ENCODE measurements around the gene LPP.

The LPP gene

DNA sequence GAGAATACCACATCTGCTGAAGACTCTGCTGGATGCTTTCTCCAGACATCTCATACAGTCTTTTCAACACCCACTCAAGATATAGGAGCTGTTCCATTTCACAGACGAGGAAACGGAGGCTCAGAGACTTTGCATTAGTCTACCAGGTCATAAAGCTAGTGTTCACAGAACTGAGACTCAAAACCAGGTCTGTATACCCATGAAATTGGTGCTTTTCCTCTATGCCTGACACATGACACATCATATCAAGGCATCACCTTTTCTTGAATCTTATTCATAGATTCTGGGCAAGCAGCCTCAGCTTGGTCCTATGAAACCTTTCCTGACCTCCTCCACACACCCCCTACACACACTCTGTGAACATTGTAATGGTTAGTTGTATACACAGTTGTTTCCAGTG, 101.2 kb downstream of the LPP start:
- TF ChIP-seq TAF1 (IDR thresholded peaks at IDR 0.05; ENCODE audit: borderline replicate concordance, insufficient read depth, low read length): no peak
- TF ChIP-seq, protein P1, sequence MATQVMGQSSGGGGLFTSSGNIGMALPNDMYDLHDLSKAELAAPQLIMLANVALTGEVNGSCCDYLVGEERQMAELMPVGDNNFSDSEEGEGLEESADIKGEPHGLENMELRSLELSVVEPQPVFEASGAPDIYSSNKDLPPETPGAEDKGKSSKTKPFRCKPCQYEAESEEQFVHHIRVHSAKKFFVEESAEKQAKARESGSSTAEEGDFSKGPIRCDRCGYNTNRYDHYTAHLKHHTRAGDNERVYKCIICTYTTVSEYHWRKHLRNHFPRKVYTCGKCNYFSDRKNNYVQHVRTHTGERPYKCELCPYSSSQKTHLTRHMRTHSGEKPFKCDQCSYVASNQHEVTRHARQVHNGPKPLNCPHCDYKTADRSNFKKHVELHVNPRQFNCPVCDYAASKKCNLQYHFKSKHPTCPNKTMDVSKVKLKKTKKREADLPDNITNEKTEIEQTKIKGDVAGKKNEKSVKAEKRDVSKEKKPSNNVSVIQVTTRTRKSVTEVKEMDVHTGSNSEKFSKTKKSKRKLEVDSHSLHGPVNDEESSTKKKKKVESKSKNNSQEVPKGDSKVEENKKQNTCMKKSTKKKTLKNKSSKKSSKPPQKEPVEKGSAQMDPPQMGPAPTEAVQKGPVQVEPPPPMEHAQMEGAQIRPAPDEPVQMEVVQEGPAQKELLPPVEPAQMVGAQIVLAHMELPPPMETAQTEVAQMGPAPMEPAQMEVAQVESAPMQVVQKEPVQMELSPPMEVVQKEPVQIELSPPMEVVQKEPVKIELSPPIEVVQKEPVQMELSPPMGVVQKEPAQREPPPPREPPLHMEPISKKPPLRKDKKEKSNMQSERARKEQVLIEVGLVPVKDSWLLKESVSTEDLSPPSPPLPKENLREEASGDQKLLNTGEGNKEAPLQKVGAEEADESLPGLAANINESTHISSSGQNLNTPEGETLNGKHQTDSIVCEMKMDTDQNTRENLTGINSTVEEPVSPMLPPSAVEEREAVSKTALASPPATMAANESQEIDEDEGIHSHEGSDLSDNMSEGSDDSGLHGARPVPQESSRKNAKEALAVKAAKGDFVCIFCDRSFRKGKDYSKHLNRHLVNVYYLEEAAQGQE (IDR thresholded peaks at IDR 0.05; ENCODE audit: insufficient read depth in 1 of 2, low read depth in 2 of 2, low read length in 2 of 2): no peak
- no peak for TF ChIP-seq SIN3A (IDR thresholded peaks at IDR 0.05; ENCODE audit: borderline replicate concordance, insufficient read depth, low read length)
- TF ChIP-seq FOXP2 (optimal IDR thresholded peaks at IDR 0.05; ENCODE audit: borderline replicate concordance, extremely low read depth, extremely low read length, insufficient read depth): no peak
- TF ChIP-seq POLR2AphosphoS5 (IDR thresholded peaks at IDR 0.05; ENCODE audit: low read depth, low read length): no peak

DNA sequence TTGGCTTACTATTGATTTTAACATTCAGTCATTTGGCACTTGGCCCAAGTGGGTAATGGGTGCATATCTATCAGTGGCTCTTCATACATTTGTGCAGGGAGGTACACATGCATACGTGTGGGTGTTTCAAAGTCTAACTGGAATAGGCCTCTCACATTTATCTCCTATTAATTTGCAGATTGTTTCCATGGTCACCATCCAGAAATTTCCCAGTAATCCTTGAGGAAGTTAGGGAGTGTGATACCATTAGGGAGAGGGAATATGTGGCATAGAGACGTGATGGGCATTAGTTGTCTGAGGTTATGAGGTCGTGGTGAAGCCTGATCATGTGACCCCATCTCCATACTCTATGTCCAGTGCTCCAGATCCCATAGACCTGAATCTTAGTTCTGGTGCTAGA, 102.8 kb downstream of the LPP start:
- TF ChIP-seq, protein P1 (IDR thresholded peaks at IDR 0.05; ENCODE audit: insufficient read depth in 1 of 2, low read depth in 2 of 2, low read length in 2 of 2): no peak
- TF ChIP-seq TAF1 (IDR thresholded peaks at IDR 0.05; ENCODE audit: borderline replicate concordance, insufficient read depth, low read length): no peak
- TF ChIP-seq POLR2AphosphoS5 (IDR thresholded peaks at IDR 0.05; ENCODE audit: low read depth, low read length): no peak
- no peak for TF ChIP-seq SIN3A (IDR thresholded peaks at IDR 0.05; ENCODE audit: borderline replicate concordance, insufficient read depth, low read length)
- TF ChIP-seq FOXP2 (optimal IDR thresholded peaks at IDR 0.05; ENCODE audit: borderline replicate concordance, extremely low read depth, extremely low read length, insufficient read depth): no peak

DNA sequence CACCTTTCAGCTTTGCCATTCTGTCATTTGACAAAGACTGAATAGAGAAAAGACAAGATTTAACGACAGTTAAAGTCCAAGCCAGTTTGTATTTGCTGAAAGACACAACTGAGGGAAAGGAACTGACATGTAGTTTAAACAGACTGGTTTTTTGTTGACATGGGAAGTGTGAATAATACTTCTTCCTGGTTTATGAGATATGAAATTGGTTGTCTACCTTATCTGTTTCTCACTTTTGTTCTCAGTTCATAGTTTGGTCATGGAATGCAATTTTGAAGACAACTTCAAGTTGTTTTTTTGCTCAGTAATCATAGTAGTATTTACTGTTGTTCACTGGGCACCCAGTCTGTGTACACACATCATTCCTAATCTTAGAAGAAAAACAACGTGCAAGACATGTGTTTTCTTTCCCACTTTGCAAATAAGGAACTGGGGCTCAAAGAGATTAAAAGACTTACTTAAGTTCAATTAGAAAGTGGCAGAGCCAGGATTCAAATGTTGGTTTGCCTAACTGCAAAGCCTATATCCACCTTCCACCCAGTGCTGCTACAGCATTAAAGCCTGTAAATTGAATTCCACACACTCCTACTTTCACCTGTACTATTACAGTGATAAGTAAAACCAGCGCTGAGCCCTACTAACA, 103.5 kb downstream of the LPP start:
- no peak for TF ChIP-seq SIN3A (IDR thresholded peaks at IDR 0.05; ENCODE audit: borderline replicate concordance, insufficient read depth, low read length)
- no peak for TF ChIP-seq POLR2AphosphoS5 (IDR thresholded peaks at IDR 0.05; ENCODE audit: low read depth, low read length)
- TF ChIP-seq, protein P1 (IDR thresholded peaks at IDR 0.05; ENCODE audit: insufficient read depth in 1 of 2, low read depth in 2 of 2, low read length in 2 of 2): no peak
- TF ChIP-seq FOXP2 (optimal IDR thresholded peaks at IDR 0.05; ENCODE audit: borderline replicate concordance, extremely low read depth, extremely low read length, insufficient read depth): no peak
- TF ChIP-seq TAF1 (IDR thresholded peaks at IDR 0.05; ENCODE audit: borderline replicate concordance, insufficient read depth, low read length): no peak

DNA sequence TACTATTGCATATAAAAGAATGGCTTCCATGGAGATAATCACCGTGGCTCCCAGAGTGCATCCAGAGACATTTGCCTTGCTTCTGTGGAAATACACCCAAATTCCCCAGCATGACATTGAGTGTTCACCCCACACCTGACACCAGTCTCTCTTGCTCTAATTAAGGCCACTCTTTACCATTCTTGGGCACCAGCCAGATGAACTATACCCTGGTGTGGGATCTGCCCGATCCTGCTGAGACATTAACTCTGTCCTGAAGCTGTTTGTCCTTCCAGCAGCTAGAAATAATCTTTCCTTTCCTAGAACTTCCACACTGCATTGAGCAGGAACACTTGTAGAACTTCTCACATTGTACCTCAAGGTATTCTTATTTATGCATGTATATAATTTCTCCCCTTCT, 105.2 kb downstream of the LPP start:
- TF ChIP-seq POLR2AphosphoS5 (IDR thresholded peaks at IDR 0.05; ENCODE audit: low read depth, low read length) (no peak), FOXP2 (optimal IDR thresholded peaks at IDR 0.05; ENCODE audit: borderline replicate concordance, extremely low read depth, extremely low read length, insufficient read depth) (no peak), SIN3A (IDR thresholded peaks at IDR 0.05; ENCODE audit: borderline replicate concordance, insufficient read depth, low read length) (no peak), TAF1 (IDR thresholded peaks at IDR 0.05; ENCODE audit: borderline replicate concordance, insufficient read depth, low read length) (no peak)
- TF ChIP-seq, protein P1 (IDR thresholded peaks at IDR 0.05; ENCODE audit: insufficient read depth in 1 of 2, low read depth in 2 of 2, low read length in 2 of 2): no peak
